GM19240 (cell line): ENCODE measurements around the gene CNBP.
A peak's percentile ranks its signal among the peaks of the same experiment; 100 is the strongest.
"Not testable (repeated sequence)": the region's sequence is repeated elsewhere in the genome, so short reads cannot be mapped to it uniquely, and the experiment has no call there.

Source experiments
- DNase-seq: peaks from one replicate; pipeline ENCODE4 v3.0.0; 2011; ENCODE audit warnings: low spot score; ENCODE audit not compliant: insufficient read length

Gene CNBP

DNA sequence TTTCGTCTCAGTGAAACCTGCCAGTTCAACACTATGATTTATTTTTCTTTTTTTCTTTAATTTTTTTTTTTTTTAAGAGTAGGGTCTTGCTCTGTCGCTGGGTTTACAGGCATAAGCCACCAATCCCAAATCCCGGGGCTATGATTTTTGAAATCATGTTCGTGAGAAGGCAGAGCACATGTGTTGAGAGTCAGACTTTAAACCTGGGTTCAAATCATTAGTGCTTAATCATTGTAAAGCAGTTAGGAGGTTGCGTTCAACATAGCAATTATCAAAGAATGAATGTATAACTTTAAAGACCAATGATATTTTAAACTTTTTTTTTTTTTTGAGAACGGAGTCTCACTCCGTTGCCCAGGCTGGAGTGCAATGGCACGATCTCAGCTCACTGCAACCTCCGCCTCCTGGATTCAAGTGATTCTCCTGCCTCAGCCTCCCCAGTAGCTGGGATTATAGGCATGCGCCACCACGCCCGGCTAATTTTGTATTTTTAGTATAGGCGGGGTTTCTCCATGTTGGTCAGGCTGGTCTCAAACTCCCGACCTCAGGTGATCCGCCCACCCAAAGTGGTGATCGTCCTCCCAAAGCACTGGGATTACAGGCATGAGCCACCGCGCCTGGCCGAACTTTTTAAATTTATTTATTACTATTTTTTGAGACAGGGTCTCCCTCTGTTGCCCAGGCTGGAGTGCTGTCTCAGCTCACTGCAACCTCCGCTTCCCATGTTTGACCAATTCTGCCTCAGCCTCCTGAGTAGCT is 1.3 kb upstream of the CNBP start:
- DNase-seq: not testable (repeated sequence)

DNA sequence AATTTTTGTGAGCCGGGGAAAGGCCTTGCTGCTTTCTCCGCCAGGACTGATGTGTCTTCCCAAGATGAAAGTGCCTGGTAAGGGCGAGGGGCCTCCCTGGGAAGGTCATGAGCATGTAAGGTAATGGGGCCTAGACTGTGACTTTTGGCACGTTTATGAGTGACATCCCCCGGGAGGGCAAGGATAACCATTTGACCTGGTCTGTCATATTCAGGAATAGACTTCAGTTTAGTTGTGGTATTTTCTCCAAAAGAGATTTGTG is 631 bp upstream of the CNBP start:
- DNase-seq: no peak

DNA sequence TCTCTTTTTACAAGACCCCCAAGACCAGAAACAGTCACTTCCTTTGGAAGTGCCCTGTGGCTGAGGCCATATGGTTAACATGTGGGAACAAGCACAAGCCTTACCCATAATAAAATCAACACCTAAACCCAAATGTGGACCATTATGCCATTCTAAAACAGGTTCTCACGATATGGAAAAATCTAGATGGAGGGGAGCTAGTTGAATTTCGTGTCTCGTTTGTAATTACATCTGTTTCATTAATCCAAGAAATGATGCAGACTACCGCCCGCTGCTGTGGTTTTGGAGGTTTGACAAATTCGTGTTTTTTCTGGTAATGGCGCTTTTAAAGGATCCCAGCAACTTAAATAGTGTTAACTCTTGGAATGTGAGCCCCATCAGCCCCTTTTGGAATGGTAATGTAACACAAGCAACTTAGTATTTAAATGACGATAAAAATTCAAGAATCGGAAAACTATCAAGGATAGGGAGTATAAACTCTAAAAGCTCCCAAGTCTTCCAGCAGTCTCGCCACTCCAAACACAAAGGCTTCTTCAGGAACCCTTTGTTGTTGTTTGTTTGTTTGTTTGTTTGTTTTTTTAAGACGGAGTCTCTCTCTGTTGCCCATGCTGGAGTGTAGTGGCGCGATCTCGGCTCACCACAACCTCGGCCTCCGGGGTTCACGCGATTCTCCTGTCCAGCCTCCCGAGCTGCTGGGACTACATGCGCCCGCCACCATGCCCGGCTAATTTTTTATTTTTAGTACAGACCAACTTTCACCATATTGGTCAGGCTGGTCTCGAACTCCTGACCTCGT is 1.1 kb downstream of the CNBP start:
- DNase-seq: no peak

DNA sequence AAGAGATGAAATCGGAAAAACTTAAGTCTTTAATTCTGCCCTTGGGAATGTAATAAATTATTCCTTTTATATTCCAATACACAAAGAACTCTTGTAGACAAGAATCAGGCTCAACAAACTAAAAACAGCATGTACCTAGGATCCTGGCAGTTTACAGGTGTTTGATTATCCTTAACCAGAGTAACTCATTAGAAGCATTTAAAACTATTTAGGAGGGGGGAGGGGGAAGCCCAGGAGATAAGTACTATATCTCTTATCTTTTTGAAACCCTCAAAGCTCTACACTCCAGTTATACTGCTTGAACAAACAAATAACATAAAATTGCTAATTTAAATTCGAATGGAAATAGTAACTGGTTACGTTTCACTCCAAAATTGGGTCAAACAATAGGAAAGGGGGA is 1.9 kb downstream of the CNBP start:
- no peak for DNase-seq

DNA sequence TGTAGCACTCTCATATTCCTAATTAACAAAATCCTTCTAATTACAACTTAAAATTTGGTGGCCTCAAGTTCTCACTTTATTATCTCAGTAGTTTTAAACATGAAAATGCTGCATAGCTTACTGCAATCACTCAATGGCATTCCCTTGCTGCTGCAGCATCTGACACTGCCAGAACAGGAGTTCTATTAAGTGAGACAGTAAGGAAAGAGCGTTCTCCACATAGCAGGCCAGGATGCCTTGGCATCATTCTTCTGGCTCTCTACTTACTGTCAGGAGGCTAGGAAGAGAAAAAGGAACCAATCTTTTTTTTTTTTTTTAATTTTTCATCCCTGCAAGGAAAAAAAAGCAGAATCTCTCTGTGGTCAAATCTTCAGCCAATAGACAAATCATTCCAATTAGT is 3.2 kb downstream of the CNBP start:
- DNase-seq: no peak

DNA sequence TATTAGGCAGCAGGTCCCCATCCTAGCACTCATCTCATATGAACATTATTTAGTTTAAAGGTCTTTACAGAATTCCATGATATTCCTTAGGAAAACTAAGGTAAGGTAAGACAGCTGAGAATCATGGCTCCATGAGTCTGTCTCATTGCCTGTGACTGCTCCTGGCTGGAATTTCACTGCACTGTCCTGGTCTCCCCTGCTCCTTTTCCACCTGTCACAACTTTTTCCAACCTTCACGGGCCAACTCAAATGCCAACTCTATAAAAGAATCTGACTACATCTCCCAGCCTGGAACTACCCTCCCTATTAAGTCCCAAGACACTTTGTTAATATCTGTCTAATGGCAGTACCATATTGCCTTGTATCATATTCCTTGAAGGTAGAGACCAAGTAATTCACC is 7.6 kb downstream of the CNBP start:
- no peak for DNase-seq

DNA sequence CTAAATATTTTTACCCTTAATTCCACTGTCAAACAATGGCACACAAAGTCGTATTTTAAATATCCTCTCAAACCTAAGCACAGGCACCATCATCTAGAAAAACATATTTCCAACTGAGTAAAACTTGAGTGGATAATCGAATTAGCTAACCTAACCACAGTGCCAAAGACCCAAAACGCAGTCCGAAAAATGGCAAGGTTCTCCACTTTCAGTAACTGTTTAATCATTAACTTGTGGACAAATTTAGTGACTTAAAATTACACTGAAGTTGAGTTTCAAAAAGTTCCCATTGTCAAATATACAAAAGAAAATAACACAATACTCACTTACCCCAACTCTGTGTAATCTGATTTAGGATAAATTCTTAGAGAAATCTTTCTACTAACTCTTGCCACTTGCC is 10.0 kb downstream of the CNBP start:
- DNase-seq: no peak

DNA sequence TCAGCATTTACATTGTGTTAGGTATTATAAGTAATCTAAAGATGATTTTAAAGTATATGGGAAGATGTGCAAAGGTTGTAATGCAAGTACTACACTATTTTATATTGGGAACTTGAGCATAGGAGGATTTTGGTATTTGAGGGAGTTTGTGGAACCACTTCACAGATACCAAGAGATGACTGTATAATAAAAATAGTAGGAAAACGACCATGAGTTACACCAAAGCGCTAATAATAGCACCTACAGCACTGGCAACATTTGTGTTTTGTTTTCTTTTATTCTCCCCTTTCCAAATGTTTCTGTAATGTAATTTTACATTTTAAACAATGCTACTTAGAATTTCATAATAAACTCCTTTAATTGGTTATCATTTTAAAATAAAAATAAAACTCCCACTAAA is 10.5 kb downstream of the CNBP start:
- no peak for DNase-seq

DNA sequence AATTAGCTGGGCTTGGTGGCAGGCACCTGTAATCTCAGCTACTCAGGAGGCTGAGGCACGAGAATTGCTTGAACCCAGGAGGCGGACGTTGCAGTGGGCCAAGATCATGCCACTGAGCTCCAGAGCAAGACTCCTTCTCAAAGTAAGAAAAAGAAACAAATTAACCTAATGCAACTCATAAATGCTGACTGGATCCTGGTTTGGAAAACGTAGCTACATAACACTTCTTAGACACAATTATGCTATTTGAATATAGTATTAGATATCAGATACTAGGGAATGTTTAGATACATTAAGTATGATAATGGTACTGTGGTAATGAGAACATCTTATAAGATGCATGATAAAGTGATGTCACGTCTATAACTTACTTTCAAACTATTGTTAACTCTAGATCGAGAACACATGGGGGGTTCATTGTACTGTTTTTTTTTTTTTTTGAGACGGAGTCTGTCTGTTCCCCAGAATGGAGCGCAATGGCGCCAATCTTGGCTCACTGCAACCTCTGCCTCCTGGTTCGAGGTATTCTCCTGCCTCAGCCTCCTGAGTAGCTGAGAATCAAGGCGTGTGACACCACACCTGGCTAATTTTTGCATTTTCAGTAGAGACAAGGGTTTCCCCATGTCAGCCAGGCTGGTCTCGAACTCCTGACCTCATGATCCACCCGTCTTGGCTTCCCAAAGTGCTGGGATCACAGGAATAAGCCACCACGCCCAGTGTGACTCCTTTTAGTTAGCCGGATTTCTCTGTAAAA is 16.9 kb downstream of the CNBP start:
- DNase-seq: no peak

DNA sequence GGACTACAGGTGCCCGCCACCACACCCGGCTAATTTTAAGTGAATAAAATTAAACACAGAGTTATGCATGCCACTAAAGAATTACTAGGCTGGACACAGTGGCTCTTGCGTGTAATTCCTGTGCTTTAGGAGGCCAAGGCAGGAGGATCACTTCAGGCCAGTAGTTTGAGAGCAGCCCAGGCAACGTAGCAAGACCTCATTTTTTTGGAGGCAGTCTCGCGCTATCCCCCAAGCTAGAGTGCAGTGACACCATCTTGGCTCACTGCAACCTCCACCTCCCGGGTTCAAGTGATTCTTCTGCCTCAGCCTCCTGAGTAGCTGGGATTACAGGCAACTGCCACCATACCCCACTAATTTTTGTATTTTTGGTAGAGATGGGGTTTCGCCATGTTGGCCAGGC is 18.1 kb downstream of the CNBP start:
- not testable (repeated sequence) for DNase-seq

DNA sequence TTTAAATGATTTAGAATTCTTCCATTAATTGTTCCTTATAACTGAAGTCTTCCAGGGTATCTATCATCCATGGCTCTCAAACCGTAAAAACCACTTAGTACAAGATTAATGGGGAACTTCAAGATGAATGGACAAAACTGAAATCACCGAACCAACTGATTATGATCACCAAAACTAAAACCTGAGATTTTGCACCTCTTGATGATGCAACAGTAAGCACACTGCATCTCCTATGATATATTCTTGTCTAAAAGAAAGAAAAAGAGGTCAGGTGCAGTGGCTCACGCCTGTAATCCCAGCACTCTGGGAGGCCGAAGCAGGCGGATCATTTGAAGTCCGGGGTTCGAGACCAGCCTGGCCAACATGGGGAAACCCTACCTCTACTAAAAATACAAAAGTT is 19.2 kb downstream of the CNBP start:
- DNase-seq: no peak

DNA sequence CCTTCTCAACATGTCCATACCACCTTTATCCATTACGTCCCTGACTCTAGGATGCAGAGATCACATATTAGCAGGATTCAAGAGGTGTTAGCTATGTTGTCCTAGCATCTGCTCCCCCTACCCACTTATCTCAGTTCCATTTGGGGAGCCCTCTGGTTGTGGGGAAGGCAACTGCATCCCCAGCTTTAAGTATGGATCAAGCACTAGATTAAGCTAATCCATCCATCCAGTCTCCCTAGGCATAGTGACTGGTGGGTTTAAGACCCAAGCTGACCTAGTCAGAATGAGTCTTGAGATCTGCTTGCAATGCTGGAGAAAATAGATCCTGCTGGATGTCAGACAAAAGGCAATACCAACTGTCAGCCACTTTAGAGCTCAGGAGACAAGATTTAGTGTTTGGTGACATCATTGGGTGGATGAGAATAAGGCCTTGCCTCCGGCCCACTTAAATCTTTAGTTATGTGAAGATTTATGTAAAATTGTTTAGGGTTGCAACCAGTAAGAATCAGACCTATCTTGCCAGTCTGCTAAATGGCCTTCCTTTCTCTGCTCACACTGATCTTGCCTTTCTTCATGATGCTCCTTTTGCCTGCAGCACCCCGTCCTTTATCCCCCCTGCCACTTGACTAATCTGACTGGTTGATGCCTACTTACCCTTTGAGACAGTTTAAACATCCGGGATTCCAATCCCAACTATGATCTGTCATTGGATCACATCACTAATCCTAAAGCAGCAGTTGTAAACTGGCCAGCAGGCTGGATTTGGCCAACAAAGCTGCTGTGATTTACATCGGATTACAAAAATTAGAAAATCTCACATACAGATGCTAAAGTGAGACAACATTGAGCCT is 20.7 kb downstream of the CNBP start:
- DNase-seq: no peak

DNA sequence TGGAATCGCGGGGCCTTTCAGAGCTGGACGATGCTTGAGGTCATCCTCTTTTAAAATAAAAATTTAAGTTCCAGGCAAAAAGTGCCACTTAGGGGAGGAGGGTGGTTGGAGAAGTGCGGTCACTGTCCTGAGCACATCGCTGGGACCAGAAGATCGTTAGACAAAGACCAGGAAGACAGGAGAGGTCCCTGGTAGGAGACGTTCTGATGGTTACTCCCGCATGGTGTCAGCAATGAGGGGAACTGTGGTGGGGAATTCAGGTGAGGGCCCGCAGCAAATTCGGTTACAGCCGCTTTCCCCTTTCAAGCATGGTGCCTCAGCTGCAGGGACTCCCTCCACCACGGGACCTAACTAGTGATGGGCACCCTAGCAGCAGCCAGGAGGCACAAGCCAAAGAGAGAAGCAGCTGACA is 21.8 kb downstream of the CNBP start:
- no peak for DNase-seq

DNA sequence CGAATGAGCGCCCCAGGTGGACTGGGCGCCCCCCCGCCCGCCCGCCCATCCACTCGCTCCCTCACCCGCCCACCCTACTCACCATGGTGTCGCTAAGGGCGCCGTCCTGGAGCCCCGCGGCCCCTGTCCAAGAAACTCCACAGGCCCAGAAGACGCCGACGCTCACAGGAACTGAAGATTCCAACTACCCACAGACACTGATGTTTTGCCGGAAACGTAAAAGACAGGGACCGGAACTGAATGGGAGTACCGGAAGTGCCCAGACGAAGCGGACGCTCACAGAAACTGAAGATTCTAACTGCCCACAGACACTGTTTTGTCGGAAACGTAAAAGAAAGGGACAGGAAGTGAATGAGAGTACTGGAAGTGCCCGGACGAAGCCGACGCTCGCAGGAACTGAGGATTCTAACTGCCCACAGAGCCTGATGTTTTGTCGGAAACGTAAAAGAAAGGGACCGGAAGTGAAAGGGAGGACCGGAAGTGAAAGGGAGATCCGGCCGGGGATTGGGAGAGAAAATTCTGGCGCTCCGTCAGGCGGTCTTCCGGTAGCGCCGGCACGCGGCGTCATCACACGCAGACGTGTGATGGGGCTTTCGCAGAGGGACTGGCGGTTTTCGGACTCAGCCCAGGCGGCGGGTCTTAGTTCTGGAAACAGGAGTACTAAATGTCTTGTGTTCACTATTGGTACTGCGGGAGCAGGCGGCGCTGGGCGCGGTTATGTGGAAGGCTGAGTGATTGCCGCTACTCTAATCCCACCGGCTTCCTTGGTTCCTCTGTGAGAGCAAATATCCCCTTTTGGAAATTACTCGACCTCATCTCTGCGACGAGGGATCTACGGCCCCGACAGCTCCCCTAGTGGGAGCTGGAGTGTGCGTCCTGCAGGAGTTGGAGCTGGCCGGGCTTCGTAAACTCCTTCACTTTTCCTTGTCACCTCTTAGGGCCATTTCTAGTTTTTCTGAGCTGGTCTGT is 22.5 kb downstream of the CNBP start, which contains the start of gene ISY1:
TSS of gene ISY1 (minus strand) at position 173 of the 969 bp plus-strand sequence. CDS start at position 85, 88 bp downstream.
- peak; percentile 84 for DNase-seq

DNA sequence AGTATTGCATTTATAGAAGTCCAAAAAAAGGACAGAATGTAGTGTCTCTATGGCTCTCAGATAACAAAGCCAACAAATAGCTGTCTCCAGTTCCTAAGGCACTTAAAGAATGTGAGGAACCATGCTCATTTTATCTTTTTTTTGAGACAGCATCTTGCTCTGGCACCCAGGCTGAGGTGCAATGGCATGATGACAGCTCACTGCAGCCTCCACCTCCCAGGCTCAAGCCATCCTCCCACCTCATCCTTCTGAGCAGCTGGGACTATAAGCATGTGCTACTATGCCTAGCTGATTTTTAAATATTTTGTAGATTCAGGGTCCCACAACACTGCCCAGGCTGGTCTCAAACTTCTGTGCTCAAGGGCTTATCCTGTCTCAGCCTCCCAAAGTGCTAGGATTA is 38.9 kb downstream of the CNBP start:
- no peak for DNase-seq

DNA sequence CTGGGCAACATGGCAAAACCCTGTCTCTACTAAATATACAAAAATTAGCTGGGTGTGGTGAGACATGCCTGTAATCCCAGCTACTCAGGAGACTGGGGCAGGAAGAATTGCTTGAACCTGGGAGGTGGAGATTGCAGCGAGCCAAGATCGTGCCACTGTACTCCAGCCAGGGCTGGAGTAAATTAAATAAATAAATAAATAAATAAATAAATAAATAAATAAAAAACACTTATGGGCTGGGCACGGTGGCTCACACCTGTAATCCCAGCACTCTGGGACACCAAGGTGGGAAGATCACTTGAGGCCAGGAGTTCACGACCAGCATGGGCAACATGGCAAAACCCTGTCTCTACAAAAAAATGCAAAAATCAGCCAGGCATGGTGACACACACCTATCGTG is 42.7 kb downstream of the CNBP start:
- DNase-seq: not testable (repeated sequence)

DNA sequence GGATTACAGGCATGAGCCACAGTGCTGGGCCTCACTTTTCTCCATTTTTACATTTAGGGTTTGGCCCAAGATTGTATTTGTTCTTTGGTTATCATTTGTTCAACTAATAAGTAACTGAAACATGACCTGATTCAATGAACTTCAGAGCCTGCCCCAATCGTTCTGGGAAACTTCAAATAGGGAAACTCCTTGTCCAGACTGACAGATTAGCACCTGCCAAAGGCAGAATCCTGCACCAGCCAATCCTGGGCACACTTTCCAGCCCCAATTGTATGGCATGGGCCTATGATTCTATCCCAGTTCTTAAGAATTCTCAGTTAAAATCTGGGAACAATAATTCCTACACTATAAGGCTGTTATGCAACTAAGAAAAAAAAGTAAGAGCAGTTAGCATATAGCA is 43.8 kb downstream of the CNBP start:
- no peak for DNase-seq

DNA sequence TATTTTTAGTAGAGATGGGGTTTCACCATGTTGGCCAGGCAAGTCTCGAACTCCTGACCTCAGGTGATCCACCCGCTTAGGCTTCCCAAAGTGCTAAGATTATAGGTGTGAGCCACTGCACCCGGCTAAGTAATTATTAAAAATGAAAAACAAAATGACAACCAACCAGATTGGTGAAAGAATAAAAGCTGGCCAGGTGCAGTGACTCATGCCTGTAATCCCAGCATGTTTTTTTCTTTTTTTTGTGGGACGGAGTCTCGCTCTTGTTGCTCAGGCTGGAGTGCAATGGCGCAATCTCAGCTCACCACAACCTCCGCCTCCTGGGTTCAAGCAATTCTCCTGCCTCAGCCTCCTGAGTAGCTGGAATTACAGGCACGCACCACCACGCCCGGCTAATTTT is 47.4 kb downstream of the CNBP start:
- DNase-seq: not testable (repeated sequence)

DNA sequence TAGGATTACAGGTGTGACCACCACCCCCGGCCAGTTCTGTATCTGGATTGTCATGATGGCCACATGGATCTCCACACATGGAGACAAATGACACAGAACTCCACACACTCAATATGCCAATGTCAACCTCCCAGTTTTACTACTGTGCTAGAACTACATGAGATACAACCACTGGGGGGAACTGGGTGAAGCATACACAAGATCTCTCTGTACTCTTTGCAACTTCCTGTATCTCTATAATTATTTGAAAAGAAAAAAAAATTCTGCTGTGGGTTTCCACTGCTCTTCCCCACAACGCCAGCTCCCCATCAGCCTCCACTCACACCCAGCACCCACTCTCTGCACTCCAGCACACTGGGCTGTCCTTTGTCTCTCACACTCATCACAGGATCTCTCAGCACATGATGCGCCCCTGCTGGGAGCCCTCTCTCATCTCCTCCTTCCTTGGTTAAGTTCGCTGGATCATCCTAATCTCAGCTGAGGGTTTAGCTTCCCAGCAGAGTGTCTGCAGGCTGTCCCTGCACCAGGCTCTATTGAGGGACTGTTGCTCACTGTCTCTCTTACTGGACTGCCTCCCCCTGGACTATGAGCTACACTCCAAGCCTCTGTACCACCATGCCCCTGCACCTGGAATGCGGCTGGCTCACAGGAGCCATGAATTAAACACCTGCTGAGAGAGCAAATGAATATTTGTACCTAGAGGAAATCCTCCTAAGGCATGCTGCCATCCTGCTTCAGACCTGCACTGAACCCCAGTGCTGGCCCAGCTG is 51.4 kb downstream of the CNBP start:
- DNase-seq: no peak
